Epidermal melanocyte (primary cell): ENCODE results near the gene MR1.

Experiments used
- DNase-seq: peaks from one replicate; pipeline ENCODE4 v3.0.0; 2011; ENCODE audit warnings: low spot score; ENCODE audit not compliant: insufficient read length

Gene MR1

DNA sequence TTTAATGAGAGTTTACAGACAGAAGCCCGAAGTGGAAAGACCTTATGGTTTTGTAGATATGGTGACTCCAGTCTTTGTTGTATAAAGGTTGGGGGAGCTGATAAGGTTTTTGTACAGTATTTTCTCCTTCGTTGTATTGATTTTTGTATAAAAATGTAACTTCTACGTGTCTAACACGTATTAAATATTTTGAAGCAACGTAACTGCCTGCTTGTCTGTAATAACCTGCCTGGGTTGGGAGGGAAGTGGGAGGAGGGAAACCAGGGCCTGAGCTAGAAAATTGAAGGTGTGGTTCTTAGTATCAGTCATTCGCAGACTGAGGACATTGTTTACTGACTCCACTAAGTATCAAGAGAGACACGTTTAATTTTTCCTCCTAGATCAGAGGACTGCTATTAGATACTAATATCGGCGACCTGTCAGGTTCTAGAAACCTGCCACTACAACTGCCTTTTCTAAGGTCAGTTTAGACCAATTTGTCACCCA, 56.9 kb downstream of the MR1 start:
- DNase-seq, result no peak

DNA sequence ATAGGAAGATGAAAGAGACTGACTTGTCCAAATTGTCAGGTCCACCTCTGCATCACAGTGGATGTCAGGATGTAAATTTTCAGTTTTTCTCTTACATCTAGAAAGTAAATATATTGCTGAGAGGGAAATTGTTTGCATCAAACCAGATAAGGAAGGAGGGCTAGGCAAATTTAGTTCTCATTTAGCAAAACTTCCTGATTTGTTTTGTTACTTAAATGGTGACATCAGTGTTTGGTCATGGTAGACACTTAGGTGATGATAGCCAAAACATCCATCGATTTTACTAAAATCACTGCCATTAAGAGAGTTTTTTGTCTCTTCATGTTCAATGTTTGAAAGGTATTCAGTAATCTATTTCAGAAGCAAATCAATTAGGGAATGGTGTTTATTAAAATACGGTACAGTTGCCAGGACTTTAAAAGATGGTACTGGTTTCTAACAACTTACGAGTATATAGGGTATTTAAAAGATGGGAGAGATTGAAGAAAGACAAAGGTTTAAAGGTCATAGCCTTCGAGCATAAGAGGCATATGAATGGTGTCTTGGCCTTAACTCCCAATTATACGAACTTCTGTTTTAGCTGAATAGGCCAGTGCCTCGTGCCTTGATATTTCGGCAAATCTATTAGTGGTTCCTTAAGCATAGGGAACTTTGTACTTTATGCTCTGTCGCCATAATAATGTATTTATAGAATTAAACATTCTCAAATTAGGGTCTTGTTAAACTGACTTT, 57.7 kb downstream of the MR1 start:
- DNase-seq, result no peak

DNA sequence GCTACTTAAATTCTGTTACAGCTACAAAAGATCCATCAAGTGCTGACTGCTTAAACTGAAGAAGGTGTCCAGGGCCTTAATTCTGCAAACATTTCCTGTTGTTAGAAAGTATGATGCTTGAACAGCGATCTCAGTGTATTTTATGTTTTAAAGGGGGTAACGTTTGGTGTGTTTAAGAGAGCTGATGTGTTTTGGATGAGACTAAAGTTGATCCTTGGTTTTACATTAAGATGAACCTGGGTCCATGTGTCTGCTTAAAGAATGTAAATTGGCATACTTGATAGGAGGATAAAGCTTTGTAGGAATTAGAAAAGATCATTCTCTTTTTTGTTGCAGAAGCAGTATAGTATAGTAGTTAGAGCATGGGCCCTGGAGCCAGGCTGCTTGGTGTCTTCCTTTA, 58.3 kb downstream of the MR1 start:
- DNase-seq, result no peak

DNA sequence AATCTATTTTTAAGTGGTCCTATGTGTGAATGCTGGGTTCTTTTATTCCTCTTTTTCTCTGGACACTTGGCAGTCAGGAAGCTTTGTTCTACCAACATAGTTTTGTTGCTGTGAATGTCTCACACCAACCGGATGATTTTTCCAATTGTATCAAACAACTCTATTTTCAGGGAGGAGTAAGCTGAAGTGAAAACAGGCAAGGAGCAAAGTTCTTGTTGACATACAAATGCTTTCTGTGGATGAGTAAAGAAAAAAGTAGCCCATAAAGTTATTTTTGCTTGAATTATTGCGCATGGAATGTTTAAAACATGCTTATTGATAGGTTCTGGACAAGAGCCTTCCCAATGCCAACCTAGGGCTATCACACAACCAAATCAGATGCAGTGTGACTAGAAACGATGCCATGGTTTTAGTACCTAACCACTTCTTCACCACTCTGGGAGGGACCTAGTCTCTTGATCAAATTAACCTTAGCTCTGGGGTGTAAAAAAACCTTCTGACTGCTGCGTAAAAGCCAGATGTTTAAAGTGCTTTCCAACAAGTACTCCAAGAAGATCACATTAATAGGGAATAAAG, 59.2 kb downstream of the MR1 start:
- DNase-seq, result no peak

DNA sequence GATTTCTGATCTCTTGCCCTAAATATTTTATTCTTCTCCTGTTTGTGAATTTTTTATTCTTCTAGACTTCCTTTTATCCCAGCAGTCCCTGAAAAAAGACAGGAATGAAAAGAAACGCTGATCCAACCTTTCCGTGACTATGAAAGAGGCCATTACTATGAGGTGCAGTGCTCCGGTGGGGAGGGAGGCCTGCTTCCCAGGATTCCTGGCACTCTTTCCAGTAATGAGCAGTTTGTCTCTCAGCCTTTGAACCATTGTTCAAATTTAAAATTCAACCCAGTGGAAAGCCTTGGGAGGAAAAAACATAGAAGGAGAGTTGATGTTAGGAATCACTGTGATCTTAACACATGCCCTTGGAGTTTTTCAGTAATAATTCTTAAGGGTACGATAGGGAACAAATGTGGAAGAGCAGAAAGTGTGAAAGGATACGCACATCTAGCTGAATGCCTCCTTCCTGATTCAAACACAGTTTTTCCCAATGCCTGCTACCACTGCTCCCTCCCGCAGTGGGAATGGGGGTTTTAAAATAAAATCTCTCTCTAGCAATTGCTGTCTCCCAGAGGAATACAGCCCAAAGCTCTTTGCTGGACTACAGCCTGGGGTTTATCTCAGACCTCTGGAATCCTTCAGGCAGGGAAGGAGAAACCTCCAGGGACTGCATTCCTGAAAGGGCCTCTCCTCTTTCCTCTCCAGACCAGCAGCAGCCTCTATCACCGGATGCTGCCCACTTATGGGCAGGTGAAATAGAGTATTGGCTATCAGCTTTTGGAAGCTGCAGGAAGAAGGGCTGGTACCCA, 60.8 kb downstream of the MR1 start:
- DNase-seq, result peak; percentile 56

DNA sequence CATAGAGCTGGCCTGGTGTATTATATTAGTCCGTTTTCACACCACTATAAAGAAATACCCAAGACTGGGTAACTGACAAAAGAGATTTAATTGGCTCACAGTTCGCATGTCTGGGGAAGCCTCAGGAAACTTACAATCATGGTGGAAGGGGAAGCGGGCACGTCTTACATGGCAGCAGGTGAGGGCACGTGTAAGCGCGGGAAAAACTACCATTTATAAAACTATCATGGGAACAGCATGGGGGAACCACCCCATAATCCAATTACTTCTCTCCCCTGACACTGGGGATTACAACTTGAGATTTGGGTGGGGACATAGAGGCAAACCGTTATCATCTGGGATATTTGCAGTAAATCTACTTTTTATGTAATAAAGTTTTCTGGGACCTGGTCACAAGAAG, 61.5 kb downstream of the MR1 start:
- DNase-seq, result no peak

DNA sequence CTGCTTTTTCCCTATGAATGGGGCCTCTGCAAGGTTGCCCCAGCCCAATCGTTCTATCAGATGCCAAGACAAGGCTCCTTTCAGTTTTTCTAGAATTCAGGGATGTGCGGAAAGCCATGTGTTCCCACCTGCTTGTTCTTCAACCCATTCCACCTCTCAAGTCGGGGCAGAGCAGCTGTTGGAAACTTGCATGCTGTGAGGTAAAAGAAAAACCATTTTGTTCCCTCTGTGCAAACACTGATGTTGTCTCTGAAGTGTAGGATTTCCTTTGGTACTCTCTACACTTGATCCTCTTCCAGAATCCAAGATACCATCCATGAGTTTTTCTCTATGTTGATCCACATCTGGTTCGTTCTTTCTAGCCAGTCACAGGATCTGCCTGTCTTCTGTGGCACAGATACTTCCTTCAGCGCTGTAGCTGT, 62.0 kb downstream of the MR1 start:
- DNase-seq, result no peak

DNA sequence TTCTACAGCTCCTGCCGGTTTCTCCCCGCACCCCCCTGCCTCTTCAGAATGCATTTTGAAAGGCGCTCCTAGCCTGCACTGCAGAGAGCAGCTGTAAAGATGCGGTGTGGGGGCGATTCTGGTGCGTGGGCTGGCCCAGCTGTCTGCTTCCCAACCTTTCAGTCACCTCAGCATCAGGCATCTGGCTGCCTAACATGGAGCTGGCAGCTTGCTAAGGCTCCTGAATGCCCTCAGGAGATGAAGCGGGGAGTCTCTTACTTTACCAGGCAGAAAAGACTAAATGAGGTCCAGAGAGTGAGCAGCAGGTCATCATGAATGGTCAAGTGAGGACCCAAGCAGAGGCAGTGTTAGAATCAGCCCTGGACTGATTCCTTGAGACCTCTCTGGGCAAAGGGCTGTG, 63.5 kb downstream of the MR1 start:
- no peak for DNase-seq

DNA sequence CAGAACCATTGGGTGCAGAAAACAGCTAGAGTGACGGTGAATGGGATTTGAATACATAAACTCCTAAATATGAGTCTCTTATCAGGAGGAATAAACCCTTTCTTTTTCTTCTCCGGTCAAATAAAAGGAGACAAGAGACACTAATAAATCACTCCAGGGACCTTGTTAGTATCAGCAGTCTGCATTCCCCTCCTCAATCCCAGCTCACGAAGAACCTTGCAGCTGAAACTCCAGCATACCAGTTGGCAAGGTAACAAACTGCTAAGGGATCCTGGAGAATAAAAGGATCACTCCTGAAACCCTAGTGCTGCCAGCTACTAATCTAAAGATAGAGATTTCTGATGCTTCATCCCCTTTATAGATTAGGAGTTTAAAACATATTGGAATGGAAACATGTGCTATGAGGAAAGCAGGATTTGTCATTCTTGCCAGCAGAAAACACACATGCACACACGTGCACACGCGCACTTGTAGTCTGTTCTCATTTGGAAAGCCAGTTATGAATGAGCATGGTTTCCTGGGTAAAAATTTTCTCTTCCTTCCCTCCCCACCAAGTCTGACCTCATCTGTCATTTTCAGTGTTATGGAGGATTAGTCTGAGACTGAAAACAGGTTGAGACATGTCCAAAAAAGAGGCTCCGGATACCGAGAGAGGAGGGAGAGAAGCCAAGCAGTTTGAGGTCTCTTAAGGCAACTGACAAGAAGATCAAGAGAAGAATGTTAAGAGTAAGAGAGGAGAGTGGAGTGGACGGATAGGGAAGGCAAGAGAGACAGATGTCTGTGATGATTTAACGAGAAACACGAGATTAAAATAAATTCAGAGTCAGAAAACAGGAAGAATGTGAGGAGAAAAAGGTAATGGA, 65.6 kb downstream of the MR1 start:
- no peak for DNase-seq

DNA sequence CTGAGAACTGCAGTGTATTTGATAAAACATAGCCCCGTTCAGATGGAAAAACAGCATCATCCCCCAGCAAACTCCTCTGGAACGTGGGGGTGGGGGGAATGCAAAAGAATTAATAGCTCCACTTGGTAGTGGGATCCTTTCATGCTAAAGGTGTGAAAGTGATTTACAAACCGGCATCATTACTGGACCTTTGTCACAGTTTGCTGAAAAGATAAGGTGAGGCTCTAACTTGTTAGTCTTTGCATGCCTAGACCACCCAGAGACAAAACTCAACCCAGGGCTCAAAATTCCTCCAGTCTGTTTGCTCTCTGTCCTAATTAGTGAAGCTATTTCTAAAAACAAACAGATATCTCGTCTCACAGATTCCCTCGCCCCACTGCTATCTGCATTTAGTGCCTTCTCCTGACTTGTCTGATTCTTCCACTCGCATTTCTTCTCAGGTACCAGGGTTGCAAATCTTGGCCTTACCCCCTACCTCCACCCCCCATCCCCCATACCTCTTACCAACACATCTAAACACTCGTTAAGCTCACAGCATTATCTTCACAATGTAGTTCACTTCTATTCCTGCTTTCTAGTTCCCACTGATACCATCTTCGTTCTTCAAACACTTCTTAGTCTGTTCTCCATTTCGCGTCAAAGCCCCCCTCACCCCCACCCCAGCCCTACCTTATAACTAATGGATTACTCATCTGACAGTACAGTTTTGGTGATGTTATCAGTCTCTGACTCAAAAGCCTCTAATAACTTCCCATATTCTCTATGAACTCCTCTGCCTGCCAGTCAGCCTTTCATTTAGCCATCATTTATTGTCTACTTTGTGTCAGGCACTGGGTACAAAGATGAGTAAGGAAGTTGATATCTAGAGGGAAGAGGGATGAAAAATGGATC, 66.5 kb downstream of the MR1 start:
- no peak for DNase-seq

DNA sequence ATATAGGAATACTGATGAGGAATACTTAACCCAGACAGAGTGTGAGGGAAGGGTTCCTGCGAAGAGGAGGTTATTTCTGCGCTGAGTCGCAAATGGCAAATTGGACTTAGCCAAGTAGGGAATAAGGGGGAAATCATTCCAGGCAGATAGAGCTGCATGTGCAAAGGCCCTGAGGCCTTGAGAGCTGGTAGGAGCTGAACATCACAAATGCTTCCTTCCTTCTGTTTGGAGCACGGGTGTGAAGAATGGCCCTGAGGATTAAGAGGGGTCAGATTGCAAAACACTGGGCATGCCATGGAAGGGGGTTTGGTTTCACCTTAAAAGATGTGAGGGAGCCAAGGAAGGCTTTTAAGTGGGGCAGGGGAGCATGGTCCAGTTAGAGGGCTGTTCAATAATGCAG, 67.2 kb downstream of the MR1 start:
- DNase-seq, result no peak

DNA sequence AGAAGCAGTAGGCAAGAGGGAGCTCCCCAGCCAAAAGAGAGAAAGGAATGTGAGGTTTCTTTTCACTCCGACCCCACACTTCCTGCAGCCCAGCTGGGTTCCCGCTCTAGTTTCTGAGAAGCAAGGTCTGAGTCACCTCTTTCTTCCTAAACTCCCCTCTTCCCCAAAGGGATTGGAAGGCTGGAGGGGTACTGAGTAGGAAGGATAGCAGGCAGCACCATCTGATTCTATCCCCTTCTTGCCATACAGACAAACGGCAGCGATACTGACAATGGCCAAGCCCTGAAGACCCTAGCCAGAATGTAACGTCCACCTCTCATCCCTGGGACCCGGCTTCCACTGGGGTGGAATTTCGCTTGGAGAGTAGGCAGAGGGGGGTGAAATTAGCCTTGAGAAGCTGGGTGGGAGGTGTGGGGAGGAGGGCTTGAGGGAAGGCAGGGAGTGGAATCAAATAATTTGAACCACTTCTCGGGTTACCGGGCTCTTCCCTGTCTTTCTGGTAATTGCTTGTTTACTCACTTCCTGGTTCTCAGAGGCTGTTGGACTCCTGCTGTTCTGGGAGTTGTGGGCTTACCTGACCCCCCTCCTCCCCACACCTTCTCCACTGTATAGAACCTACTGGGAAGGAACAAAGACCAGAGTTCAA, 67.9 kb downstream of the MR1 start:
- no peak for DNase-seq

DNA sequence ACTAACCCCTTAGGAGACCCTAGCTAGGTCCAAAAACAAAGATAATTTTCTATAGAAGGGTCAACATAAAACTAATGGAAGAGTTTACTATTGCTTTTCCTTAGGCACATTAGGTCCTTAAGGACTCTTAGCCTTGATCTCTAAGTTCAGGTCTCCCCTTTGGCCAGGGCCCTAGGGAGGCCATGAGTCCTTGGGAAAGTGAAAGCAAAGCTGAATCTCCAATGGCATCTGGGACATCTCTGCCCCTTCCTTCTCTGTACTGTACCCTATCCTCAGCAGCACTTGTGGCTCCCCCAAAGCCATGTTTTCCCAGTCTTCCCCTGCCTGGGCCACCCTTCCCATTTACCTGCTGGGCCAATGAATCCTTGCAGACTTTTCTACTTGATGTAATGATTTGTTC, 69.1 kb downstream of the MR1 start:
- no peak for DNase-seq

DNA sequence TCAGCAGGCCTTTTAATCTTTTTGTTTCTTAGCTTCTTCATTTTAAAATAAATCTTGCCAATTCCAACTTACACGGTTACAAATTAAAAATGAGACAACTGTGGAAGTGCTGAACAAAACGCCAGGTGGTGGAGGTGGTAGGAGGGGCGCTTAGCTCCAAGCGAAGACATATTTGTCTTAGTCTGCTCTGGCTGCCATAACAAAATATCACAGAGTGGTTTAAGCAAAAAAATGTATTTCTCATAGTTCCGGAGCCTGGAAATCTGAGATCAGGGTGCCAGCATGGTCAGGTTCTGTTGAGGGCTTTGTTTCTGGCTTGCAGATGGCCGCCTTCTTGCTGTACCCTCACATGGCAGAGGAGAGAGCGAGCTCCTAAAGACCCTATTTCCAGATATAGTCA, 69.6 kb downstream of the MR1 start:
- no peak for DNase-seq

DNA sequence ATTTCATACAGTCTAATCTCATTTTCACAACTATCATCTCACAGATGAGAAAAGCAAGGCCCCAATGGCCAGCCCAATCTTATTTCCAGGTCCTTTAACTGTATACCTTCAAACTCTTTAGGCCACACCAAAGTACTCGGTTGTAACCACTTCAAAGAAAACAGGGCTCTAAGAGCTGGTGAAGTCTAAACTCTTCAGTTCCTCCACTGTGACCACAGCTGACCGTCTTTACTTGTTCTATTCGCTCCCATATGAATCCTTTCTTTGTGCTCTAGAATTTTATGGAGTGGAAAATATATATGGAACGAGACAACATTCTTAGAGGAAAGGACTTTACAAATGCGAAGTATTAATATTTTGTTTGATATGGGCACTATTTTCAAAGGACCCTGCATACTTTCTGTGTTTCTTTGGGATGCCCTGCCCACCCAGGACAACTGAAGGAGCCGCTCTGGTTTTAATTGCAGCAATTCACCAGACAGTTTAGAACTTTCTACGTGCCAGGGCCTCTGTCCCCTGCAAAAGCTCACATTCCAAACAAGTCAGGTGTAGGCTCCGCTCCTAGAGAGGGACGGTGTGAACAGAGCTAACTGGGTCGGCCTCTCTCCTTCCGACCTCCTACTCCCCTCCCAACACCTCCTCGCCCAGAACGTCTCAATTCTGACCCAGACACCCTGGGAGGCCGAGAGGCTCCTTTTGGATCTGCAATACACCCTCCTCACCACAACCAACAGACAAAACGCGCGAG, 70.4 kb downstream of the MR1 start:
- DNase-seq, result no peak

DNA sequence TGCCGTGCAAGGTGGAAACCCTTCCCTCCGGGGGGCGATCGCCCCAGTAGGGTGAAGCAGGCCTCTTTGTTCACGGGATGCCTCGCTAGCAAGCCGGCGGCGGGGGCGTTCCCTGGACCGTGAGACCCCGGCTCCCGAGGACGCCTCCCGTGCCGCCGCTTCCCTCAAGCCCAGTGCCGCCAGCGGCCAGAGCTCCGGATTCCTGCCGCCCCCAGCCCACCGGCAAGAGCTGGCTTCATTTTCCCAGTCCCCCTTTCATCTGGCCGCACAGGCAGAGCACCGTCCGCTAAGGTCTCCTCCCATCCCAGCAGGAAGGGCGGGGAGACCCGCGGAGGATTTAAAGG, 71.0 kb downstream of the MR1 start:
- no peak for DNase-seq

DNA sequence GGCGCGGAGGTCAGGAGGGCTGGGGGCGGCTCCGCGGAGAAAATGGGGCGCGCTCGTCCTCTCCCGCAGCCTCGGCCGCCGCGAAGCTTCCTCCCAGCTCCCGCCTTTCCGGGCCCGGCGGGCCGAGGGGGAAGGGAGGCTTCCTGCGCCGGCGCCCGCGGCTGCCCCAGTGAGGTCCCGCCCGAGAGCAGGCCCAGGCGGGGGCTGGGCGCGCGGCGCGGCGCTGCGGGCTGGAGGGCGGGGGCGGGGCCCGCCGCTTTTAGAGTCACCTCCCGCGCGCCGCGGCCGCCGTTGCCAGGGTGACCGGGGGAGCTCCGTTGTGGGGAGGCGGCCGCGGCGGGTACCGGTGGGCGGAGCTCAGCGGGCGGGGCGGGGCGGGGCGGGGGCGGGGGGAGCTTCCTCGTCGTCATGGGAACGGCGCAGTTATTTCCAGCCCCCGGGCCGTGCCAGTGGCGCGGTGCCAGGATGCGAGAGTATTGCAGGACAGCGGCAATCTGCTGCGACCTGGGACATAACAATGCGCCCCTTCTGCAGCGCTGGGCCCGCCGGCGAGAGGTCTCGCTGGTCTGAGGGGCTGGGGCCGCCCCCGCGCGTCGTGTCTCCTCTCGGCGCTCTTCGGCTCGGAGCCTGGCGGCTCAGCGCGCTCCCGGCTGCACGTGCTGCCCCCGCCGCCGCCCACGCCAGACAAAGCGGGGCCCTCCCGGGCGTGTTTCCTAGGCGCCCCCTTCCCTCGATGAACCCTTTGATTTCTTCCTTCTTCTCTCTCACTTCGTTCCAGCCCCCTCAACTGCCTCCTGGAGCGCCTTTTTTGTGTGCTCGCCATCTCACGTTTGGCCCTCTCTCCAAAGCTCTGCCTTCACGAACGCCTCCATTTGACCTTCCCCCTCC, 71.6 kb downstream of the MR1 start:
- peak; percentile 92 for DNase-seq

DNA sequence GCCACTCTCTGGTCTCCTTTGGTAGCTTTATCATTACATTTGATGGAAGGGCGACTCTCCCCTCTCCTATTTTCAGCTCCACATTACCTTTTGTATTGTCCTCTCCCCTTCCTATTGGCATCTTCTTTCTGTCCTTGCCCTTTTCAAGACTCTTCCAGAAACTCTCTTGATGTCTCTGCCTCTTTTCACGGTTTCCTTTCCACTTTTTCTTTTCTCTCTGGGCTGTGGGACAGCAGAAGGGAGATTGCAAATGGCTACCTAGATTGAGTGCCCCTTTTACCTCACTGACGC, 72.2 kb downstream of the MR1 start:
- DNase-seq, result no peak

DNA sequence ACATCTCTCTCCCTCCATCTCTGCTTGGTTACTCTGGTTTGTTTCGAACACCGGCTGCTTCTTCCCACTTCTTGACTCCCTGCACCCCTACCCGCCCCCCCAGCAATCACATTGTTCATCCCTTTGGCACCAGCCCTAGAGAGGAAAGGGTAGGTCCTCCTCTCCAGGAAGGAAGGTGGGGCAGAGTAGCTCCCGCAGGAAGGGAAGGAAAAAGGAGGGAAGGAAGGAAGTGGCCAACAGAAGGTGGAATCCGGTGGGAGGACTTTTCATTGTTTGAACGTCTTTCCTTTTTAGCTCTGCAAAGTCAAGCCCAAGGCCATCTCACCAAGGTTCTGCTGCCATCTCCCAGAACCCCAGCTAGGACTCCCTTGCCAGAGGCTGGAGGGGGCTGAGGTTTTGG, 72.7 kb downstream of the MR1 start:
- no peak for DNase-seq
